Measurements from ENCODE around the gene FTO. TPM values are rescaled to one million over a fixed set of nuclear protein-coding genes. Genes with fewer than 3 reads are reported as not detected.

The FTO gene
- polyA plus RNA-seq, 1 experiment, result 135 TPM

DNA sequence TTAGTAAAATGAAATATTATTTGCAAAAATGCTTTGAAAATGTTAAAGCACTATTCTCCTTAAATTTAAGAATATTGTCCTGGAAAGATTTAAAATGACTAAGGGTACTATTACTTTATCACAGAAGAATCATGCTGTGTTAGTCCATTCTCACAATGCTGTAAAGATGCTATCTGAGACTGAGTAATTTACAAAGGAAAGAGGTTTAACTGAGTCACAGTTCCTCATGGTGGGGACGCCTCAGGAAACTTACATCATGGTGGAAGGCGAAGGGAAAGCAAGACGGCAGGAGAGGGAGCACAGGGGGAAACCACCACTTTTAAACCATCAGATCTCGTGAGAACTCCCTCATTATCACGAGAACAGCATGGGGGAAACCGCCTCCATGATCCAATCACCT, 337.0 kb downstream of the FTO start:
- Histone ChIP-seq H3K27ac (ENCODE audit: low read depth, low read length) (no peak overlapping the region), H3K9me3 (ENCODE audit: control insufficient read depth, insufficient read depth, low read length) (no peaks in the 10 kb centered on the region), H3K27me3 (ENCODE audit: control insufficient read depth, insufficient read depth, low read length) (no peaks in the 10 kb centered on the region), H3K4me3 (ENCODE audit: low read depth, low read length) (no peak overlapping the region)
- ChIA-PET CTCF (no interaction called here), POLR2A (no interaction called here)
- DNase-seq (ENCODE audit: low read depth, low spot score), result no peak
- TF ChIP-seq, protein P1, sequence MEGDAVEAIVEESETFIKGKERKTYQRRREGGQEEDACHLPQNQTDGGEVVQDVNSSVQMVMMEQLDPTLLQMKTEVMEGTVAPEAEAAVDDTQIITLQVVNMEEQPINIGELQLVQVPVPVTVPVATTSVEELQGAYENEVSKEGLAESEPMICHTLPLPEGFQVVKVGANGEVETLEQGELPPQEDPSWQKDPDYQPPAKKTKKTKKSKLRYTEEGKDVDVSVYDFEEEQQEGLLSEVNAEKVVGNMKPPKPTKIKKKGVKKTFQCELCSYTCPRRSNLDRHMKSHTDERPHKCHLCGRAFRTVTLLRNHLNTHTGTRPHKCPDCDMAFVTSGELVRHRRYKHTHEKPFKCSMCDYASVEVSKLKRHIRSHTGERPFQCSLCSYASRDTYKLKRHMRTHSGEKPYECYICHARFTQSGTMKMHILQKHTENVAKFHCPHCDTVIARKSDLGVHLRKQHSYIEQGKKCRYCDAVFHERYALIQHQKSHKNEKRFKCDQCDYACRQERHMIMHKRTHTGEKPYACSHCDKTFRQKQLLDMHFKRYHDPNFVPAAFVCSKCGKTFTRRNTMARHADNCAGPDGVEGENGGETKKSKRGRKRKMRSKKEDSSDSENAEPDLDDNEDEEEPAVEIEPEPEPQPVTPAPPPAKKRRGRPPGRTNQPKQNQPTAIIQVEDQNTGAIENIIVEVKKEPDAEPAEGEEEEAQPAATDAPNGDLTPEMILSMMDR (IDR thresholded peaks at IDR 0.05; ENCODE audit: low read depth, low read length), result no peak

DNA sequence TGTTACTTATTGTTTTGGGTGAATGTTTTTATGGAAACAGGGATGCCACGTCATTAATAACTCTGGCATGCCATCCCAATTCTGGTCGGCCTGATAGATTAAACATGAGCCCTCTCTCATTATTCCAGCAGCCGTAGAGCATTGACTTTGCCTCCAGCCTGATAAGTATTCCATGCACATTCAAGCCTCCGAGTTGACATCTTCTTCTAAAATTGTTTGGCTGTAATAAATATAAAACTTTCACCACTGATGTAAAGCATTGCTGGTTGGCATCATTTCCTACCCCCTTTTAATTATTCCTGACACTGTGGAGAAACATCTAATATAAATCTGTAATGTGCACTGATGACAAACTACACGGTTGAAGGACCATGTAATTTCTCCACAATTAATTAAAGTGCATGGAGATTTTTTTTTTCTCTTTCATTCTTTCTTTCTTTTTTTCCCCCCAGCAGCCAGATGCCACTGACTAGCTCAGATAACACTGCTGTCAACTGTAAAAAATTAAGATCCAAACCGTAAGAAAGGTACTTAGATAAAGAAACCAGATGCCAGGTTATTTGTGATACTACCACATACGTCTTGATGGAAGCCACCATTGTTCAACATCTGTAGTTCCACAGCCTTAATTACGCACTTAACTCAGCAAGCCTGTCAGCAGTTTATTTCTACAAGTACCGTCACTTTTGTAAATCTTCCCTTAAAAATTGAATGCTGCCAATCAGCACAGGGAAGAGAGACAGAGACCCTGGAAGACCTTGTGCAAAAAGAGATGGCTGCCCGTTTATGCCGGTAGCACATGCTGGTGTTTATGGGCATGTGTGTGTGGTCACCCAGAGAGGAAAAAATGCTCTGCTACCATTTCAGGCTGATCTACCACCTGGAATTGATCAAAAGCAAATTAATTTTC, 344.9 kb downstream of the FTO start:
- no peak overlapping the region for H3K27ac ChIP-seq (ENCODE audit: low read depth, low read length)
- H3K27me3 ChIP-seq (ENCODE audit: control insufficient read depth, insufficient read depth, low read length), result no peaks in the 10 kb centered on the region
- no peaks in the 10 kb centered on the region for H3K9me3 ChIP-seq (ENCODE audit: control insufficient read depth, insufficient read depth, low read length)
- ChIA-PET POLR2A (interaction anchor here (0.6 kb wide), 1 partner anchor 1430 kb away, joined by 5 read pairs; no protein-coding TSS in a partner anchor), CTCF (interaction anchor here (0.6 kb wide), 2 partner anchors 158 to 539 kb away, joined by 3 read pairs; no protein-coding TSS in a partner anchor)
- TF ChIP-seq, protein P1 (IDR thresholded peaks at IDR 0.05; ENCODE audit: low read depth, low read length), result no peak
- no peak for DNase-seq (ENCODE audit: low read depth, low spot score)
- no peak overlapping the region for H3K4me3 ChIP-seq (ENCODE audit: low read depth, low read length)

- CTCF ChIA-PET, result interaction anchor here (0.6 kb wide), 1 partner anchor 159 kb away, joined by 3 read pairs; no protein-coding TSS in a partner anchor
- no peaks in the 10 kb centered on the region for H3K9me3 ChIP-seq (ENCODE audit: control insufficient read depth, insufficient read depth, low read length)
- no peaks in the 10 kb centered on the region for H3K27me3 ChIP-seq (ENCODE audit: control insufficient read depth, insufficient read depth, low read length)
- H3K4me3 ChIP-seq (ENCODE audit: low read depth, low read length), result no peak overlapping the region
- no peak for DNase-seq (ENCODE audit: low read depth, low spot score)
- no peak overlapping the region for H3K27ac ChIP-seq (ENCODE audit: low read depth, low read length)
- TF ChIP-seq, protein P1 (IDR thresholded peaks at IDR 0.05; ENCODE audit: low read depth, low read length), result no peak
- POLR2A ChIA-PET, result no interaction called here
These were observed 345.9 kb downstream of the FTO start for GRCh38 chr16:54049591-54050458.

- TF ChIP-seq, protein P1 (IDR thresholded peaks at IDR 0.05; ENCODE audit: low read depth, low read length), result no peak
- no peaks in the 10 kb centered on the region for H3K9me3 ChIP-seq (ENCODE audit: control insufficient read depth, insufficient read depth, low read length)
- ChIA-PET CTCF (no interaction called here), POLR2A (no interaction called here)
- no peak overlapping the region for H3K4me3 ChIP-seq (ENCODE audit: low read depth, low read length)
- no peak overlapping the region for H3K27ac ChIP-seq (ENCODE audit: low read depth, low read length)
- H3K27me3 ChIP-seq (ENCODE audit: control insufficient read depth, insufficient read depth, low read length), result no peaks in the 10 kb centered on the region
- DNase-seq (ENCODE audit: low read depth, low spot score), result no peak
These were observed 346.7 kb downstream of the FTO start for GRCh38 chr16:54050459-54051210.

All from AG04450 (cell line).